ENCODE data around the gene R3HDM4.

Gene R3HDM4

GRCh38 chr19:902446-903226 lies 10.4 kb downstream of the R3HDM4 start:
- H3K4me3 ChIP-seq (ENCODE audit: low read length) = no peak overlapping the region
- TF ChIP-seq, protein P1, sequence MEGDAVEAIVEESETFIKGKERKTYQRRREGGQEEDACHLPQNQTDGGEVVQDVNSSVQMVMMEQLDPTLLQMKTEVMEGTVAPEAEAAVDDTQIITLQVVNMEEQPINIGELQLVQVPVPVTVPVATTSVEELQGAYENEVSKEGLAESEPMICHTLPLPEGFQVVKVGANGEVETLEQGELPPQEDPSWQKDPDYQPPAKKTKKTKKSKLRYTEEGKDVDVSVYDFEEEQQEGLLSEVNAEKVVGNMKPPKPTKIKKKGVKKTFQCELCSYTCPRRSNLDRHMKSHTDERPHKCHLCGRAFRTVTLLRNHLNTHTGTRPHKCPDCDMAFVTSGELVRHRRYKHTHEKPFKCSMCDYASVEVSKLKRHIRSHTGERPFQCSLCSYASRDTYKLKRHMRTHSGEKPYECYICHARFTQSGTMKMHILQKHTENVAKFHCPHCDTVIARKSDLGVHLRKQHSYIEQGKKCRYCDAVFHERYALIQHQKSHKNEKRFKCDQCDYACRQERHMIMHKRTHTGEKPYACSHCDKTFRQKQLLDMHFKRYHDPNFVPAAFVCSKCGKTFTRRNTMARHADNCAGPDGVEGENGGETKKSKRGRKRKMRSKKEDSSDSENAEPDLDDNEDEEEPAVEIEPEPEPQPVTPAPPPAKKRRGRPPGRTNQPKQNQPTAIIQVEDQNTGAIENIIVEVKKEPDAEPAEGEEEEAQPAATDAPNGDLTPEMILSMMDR (conservative IDR thresholded peaks at IDR 0.05; ENCODE audit: low read depth, low read length) = no peak
- no peak for DNase-seq (ENCODE audit: low read depth)

- H3K4me3 ChIP-seq (ENCODE audit: low read length) = no peak overlapping the region
- TF ChIP-seq, protein P1 (conservative IDR thresholded peaks at IDR 0.05; ENCODE audit: low read depth, low read length) = no peak
- DNase-seq (ENCODE audit: low read depth) = no peak
These were observed 11.0 kb downstream of the R3HDM4 start for GRCh38 chr19:902093-902370.

- TF ChIP-seq, protein P1 (conservative IDR thresholded peaks at IDR 0.05; ENCODE audit: low read depth, low read length) = no peak
- no peak overlapping the region for H3K4me3 ChIP-seq (ENCODE audit: low read length)
- DNase-seq (ENCODE audit: low read depth) = no peak
These were observed 11.6 kb downstream of the R3HDM4 start for GRCh38 chr19:901216-902092.

GRCh38 chr19:900302-901111 lies 12.5 kb downstream of the R3HDM4 start:
- TF ChIP-seq, protein P1 (conservative IDR thresholded peaks at IDR 0.05; ENCODE audit: low read depth, low read length) = no peak
- H3K4me3 ChIP-seq (ENCODE audit: low read length) = no peak overlapping the region
- no peak for DNase-seq (ENCODE audit: low read depth)

DNA sequence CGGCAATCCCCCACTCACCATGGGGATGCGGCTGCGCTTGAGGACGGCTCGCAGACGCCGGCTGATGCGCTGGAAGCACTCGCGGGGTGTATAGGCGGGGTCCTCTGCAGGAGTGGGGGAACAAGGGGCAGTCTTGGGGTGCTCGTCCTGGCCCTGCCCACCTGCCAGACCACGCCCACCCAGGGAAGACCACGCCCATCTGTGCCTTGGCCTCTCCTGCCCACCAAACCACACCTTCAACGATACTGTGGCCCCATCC lies 13.0 kb downstream of the R3HDM4 start:
- no peak overlapping the region for H3K4me3 ChIP-seq (ENCODE audit: low read length)
- TF ChIP-seq, protein P1 (conservative IDR thresholded peaks at IDR 0.05; ENCODE audit: low read depth, low read length) = no peak
- no peak for DNase-seq (ENCODE audit: low read depth)

DNA sequence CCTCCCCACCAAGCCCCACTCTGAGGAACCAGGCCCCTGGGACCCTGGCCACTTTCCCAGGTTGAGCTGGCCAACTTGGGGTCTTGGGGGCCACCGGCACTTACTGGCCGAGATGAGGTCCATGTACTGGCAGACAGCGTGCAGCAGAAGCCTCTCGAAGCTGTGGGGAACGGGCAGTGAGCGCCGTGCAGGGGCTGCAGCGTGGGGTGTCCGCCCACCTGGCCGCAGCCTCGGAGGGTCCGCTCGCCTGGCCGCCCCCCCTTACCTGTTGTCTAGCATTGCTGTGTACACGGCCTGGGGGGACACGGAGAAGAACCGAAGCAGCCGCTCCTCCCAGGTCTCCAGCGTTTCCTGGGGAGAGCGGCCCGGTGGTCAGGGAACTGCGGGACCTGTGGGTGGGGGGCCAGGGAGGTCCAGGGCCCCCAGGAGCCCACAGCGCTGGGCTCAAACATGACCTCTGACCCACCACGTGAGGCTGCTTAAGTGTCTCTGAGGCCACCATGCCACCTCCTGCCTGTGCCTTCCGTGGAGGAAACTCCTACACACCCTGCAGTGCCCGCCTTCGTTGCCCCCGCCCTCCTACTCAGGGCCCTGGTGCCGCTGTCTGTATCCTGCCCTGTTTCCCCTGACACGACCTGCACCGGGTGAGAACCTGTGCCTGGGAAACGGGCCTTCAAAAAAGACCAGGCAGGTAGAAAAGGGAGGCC lies 13.5 kb downstream of the R3HDM4 start:
- no peak for DNase-seq (ENCODE audit: low read depth)
- no peak overlapping the region for H3K4me3 ChIP-seq (ENCODE audit: low read length)
- TF ChIP-seq, protein P1 (conservative IDR thresholded peaks at IDR 0.05; ENCODE audit: low read depth, low read length) = no peak

Data from retinal pigment epithelial cell (primary cell).